ENCODE data around the gene NPIPB6.
"Not testable (repeated sequence)": the region's sequence is repeated elsewhere in the genome, so short reads cannot be mapped to it uniquely, and the experiment has no call there.

Gene NPIPB6

DNA sequence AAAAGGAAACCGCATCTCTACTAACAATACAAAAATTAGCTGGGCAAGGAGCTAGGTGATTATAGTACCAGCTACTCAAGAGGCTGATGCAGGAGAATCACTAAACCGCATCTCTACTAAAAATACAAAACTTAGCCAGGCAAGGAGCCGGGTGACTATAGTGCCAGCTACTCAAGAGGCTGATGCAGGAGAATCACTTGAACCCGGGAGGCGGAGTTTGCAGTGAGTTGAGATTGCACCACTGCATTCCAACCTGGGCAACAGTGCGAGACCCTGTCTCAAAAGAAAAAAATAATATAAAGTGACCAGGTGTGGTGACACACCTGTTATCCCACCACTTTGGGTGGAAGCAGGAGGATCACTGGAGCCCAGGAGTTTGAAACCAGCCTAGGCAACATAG, 25.1 kb downstream of the NPIPB6 start:
- H3K9ac ChIP-seq (ENCODE audit: low read length); H3K36me3 ChIP-seq (ENCODE audit: insufficient read depth, low read length); H3K4me3 ChIP-seq (ENCODE audit: low read depth in 1 of 2, low read length in 2 of 2); H3K4me1 ChIP-seq (ENCODE audit: insufficient read depth, low read length); H3K27ac ChIP-seq (ENCODE audit: low read depth, low read length); H3K27me3 ChIP-seq (ENCODE audit: control insufficient read depth in 1 of 2, insufficient read depth in 2 of 2, low read length in 2 of 2); H3K9me3 ChIP-seq (ENCODE audit: low read length): not testable (repeated sequence)

GRCh38 chr16:28336940-28337710, 26.2 kb downstream of the NPIPB6 start:
- not testable (repeated sequence) for H3K27ac ChIP-seq (ENCODE audit: low read depth, low read length); H3K4me1 ChIP-seq (ENCODE audit: insufficient read depth, low read length); H3K4me3 ChIP-seq (ENCODE audit: low read depth in 1 of 2, low read length in 2 of 2); H3K27me3 ChIP-seq (ENCODE audit: control insufficient read depth in 1 of 2, insufficient read depth in 2 of 2, low read length in 2 of 2); H3K9ac ChIP-seq (ENCODE audit: low read length); H3K36me3 ChIP-seq (ENCODE audit: insufficient read depth, low read length); H3K9me3 ChIP-seq (ENCODE audit: low read length)

DNA sequence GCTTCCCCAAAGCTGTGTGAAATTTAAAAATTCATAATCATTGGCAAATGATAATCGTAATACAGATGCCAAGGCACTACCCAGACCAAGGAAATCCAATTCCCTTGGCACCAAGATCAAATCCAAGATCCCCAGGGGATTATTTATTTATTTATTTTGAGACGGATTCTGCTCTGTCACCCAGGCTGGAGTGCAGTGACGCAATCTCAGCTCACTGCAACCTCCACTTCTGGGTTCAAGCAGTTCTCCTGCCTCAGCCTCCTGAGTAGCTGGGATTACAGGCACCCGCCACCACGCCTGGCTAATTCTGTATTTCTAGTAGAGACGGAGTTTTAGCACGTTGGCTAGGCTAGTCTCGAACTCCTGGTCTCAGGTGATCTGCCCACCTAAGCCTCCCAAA, 27.6 kb downstream of the NPIPB6 start:
- not testable (repeated sequence) for H3K4me1 ChIP-seq (ENCODE audit: insufficient read depth, low read length); H3K27ac ChIP-seq (ENCODE audit: low read depth, low read length); H3K27me3 ChIP-seq (ENCODE audit: control insufficient read depth in 1 of 2, insufficient read depth in 2 of 2, low read length in 2 of 2); H3K9ac ChIP-seq (ENCODE audit: low read length); H3K36me3 ChIP-seq (ENCODE audit: insufficient read depth, low read length); H3K9me3 ChIP-seq (ENCODE audit: low read length); H3K4me3 ChIP-seq (ENCODE audit: low read depth in 1 of 2, low read length in 2 of 2)

- H3K4me1 ChIP-seq (ENCODE audit: insufficient read depth, low read length); H3K27ac ChIP-seq (ENCODE audit: low read depth, low read length); H3K9me3 ChIP-seq (ENCODE audit: low read length); H3K27me3 ChIP-seq (ENCODE audit: control insufficient read depth in 1 of 2, insufficient read depth in 2 of 2, low read length in 2 of 2); H3K36me3 ChIP-seq (ENCODE audit: insufficient read depth, low read length); H3K4me3 ChIP-seq (ENCODE audit: low read depth in 1 of 2, low read length in 2 of 2); H3K9ac ChIP-seq (ENCODE audit: low read length): not testable (repeated sequence)
Measured at GRCh38 chr16:28332632-28333031, 30.7 kb downstream of the NPIPB6 start.

DNA sequence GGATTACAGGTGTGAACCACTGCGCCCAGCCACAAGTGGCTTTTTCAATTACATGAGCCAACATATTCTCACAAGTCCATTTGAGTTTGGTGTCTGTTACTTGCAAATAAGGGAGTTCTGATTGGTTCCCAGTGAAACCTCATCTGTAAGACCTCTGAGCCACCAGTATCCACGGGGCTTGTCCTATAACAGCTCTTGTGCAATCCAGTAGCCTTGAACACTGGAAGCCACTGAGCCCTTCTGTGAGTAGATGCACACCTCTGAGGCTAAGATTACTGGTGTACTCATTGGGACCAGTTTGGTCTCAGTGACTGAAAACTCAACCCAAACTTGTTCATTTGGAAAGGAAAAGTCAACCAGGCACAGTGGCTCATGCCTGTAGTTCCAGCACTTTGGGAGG, 32.3 kb downstream of the NPIPB6 start:
- not testable (repeated sequence) for H3K9ac ChIP-seq (ENCODE audit: low read length); H3K4me3 ChIP-seq (ENCODE audit: low read depth in 1 of 2, low read length in 2 of 2); H3K27ac ChIP-seq (ENCODE audit: low read depth, low read length); H3K36me3 ChIP-seq (ENCODE audit: insufficient read depth, low read length); H3K27me3 ChIP-seq (ENCODE audit: control insufficient read depth in 1 of 2, insufficient read depth in 2 of 2, low read length in 2 of 2); H3K4me1 ChIP-seq (ENCODE audit: insufficient read depth, low read length); H3K9me3 ChIP-seq (ENCODE audit: low read length)

- not testable (repeated sequence) for H3K9ac ChIP-seq (ENCODE audit: low read length); H3K27ac ChIP-seq (ENCODE audit: low read depth, low read length); H3K4me1 ChIP-seq (ENCODE audit: insufficient read depth, low read length); H3K4me3 ChIP-seq (ENCODE audit: low read depth in 1 of 2, low read length in 2 of 2); H3K9me3 ChIP-seq (ENCODE audit: low read length); H3K36me3 ChIP-seq (ENCODE audit: insufficient read depth, low read length); H3K27me3 ChIP-seq (ENCODE audit: control insufficient read depth in 1 of 2, insufficient read depth in 2 of 2, low read length in 2 of 2)
Measured at GRCh38 chr16:28330232-28330631, 33.1 kb downstream of the NPIPB6 start.

GRCh38 chr16:28326881-28327610, 36.3 kb downstream of the NPIPB6 start:
- no peaks in the 10 kb centered on the region for H3K36me3 ChIP-seq (ENCODE audit: insufficient read depth, low read length)
- H3K4me3 ChIP-seq (ENCODE audit: low read depth in 1 of 2, low read length in 2 of 2) = no peak overlapping the region
- H3K4me1 ChIP-seq (ENCODE audit: insufficient read depth, low read length) = no peaks in the 10 kb centered on the region
- H3K27me3 ChIP-seq (ENCODE audit: control insufficient read depth in 1 of 2, insufficient read depth in 2 of 2, low read length in 2 of 2) = no peaks in the 10 kb centered on the region
- H3K27ac ChIP-seq (ENCODE audit: low read depth, low read length) = no peak overlapping the region
- H3K9ac ChIP-seq (ENCODE audit: low read length) = no peak overlapping the region
- H3K9me3 ChIP-seq (ENCODE audit: low read length) = no peaks in the 10 kb centered on the region

DNA sequence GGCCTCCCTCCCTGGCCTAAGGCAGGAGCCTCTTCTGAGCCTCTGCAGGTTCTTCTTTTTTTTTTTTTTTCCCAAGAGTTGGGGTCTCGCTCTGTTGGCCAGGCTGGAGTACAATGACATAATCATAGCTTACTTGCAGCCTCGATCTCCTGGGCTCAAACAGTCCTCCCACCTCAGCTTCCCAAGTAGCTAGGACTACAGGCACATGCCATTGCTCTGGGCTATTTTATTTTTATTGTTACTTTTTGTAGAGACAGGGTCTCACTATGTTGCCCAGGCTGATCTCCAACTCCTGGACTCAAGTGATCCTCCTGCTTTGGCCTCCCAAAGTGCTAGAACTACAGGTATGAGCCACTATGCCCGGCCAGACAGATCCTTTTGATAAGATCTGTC, 38.4 kb downstream of the NPIPB6 start:
- no peak overlapping the region for H3K4me3 ChIP-seq (ENCODE audit: low read depth in 1 of 2, low read length in 2 of 2)
- H3K9ac ChIP-seq (ENCODE audit: low read length) = no peak overlapping the region
- H3K36me3 ChIP-seq (ENCODE audit: insufficient read depth, low read length) = no peaks in the 10 kb centered on the region
- H3K9me3 ChIP-seq (ENCODE audit: low read length) = no peaks in the 10 kb centered on the region
- H3K27me3 ChIP-seq (ENCODE audit: control insufficient read depth in 1 of 2, insufficient read depth in 2 of 2, low read length in 2 of 2) = no peaks in the 10 kb centered on the region
- no peaks in the 10 kb centered on the region for H3K4me1 ChIP-seq (ENCODE audit: insufficient read depth, low read length)
- H3K27ac ChIP-seq (ENCODE audit: low read depth, low read length) = no peak overlapping the region

DNA sequence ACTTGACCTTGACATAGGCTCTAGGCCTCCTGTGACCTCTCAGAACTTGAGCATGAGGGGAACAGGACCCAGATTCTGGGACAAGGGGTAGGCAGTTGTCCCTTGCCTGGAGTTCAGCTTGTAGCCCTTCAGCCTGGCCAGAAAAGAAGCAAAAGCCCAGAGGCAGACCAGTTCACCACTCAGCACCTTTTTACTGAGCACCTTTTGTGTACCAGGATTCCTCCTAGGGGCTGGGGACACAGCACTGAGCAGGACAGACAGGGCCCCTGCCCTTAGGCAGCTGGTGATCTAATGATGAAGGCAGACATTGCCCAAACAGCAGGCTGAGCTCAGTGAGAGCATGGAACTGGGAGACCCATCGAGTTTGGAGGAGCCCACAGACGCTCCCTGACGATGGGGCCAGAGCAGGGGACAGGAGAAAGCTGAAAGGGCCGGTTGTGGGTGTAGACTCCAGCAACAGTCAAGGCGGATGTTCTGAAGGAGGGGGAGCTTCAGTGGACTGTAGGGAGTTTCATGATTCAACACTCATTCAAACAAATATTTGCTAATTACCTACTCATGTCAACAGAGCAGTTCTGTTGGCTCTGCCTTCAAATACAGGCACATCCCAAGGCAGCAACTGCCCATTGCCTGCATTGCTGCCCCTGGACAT, 38.9 kb downstream of the NPIPB6 start:
- H3K36me3 ChIP-seq (ENCODE audit: insufficient read depth, low read length) = no peaks in the 10 kb centered on the region
- H3K4me1 ChIP-seq (ENCODE audit: insufficient read depth, low read length) = no peaks in the 10 kb centered on the region
- no peaks in the 10 kb centered on the region for H3K27me3 ChIP-seq (ENCODE audit: control insufficient read depth in 1 of 2, insufficient read depth in 2 of 2, low read length in 2 of 2)
- no peak overlapping the region for H3K4me3 ChIP-seq (ENCODE audit: low read depth in 1 of 2, low read length in 2 of 2)
- no peaks in the 10 kb centered on the region for H3K9me3 ChIP-seq (ENCODE audit: low read length)
- H3K9ac ChIP-seq (ENCODE audit: low read length) = no peak overlapping the region
- no peak overlapping the region for H3K27ac ChIP-seq (ENCODE audit: low read depth, low read length)

- no peaks in the 10 kb centered on the region for H3K9me3 ChIP-seq (ENCODE audit: low read length)
- H3K36me3 ChIP-seq (ENCODE audit: insufficient read depth, low read length) = no peaks in the 10 kb centered on the region
- H3K4me3 ChIP-seq (ENCODE audit: low read depth in 1 of 2, low read length in 2 of 2) = no peak overlapping the region
- H3K4me1 ChIP-seq (ENCODE audit: insufficient read depth, low read length) = no peaks in the 10 kb centered on the region
- H3K27ac ChIP-seq (ENCODE audit: low read depth, low read length) = no peak overlapping the region
- H3K9ac ChIP-seq (ENCODE audit: low read length) = no peak overlapping the region
- no peaks in the 10 kb centered on the region for H3K27me3 ChIP-seq (ENCODE audit: control insufficient read depth in 1 of 2, insufficient read depth in 2 of 2, low read length in 2 of 2)
Measured at GRCh38 chr16:28321700-28322411, 41.5 kb downstream of the NPIPB6 start.

- no peak overlapping the region for H3K4me3 ChIP-seq (ENCODE audit: low read depth in 1 of 2, low read length in 2 of 2)
- H3K27ac ChIP-seq (ENCODE audit: low read depth, low read length) = no peak overlapping the region
- H3K9me3 ChIP-seq (ENCODE audit: low read length) = no peaks in the 10 kb centered on the region
- H3K36me3 ChIP-seq (ENCODE audit: insufficient read depth, low read length) = no peaks in the 10 kb centered on the region
- no peak overlapping the region for H3K9ac ChIP-seq (ENCODE audit: low read length)
- H3K27me3 ChIP-seq (ENCODE audit: control insufficient read depth in 1 of 2, insufficient read depth in 2 of 2, low read length in 2 of 2) = no peaks in the 10 kb centered on the region
- no peaks in the 10 kb centered on the region for H3K4me1 ChIP-seq (ENCODE audit: insufficient read depth, low read length)
Measured at GRCh38 chr16:28320741-28321140, 42.6 kb downstream of the NPIPB6 start.
